GM19324 (cell line): ENCODE data around the gene PRKRIP1.
"Not testable (repeated sequence)": the region's sequence is repeated elsewhere in the genome, so short reads cannot be mapped to it uniquely, and the experiment has no call there.

ENCODE experiments used
- ATAC-seq: cut with Tn5 transposase; IDR thresholded peaks from one replicate; pipeline ENCODE4 v1.9.1; 2021; ENCODE audit warnings: mild to moderate bottlenecking, moderate library complexity; ENCODE audit not compliant: unreplicated experiment, low FRiP score

PRKRIP1 gene

DNA sequence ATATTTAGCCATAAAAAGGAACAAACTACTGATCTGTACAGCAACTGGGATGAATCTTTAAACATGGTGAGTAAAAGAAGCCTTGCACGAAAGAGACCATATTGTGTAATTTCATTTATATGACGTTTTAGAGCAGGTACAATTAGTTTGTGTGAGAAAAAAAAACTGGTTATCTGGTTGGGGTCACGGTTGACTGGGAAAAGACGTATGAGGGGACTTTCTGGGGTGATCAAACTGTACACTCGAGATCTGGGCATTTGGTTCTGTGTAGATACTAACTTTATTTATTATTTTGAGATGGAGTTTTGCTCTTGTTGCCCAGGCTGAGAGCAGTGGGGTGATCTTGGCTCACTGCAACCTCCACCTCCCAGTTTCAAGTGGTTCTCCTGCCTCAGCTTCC lies 4.2 kb downstream of the PRKRIP1 start:
- ATAC-seq, result no peak

GRCh38 chr7:102403563-102403962 lies 7.4 kb downstream of the PRKRIP1 start:
- no peak for ATAC-seq

DNA sequence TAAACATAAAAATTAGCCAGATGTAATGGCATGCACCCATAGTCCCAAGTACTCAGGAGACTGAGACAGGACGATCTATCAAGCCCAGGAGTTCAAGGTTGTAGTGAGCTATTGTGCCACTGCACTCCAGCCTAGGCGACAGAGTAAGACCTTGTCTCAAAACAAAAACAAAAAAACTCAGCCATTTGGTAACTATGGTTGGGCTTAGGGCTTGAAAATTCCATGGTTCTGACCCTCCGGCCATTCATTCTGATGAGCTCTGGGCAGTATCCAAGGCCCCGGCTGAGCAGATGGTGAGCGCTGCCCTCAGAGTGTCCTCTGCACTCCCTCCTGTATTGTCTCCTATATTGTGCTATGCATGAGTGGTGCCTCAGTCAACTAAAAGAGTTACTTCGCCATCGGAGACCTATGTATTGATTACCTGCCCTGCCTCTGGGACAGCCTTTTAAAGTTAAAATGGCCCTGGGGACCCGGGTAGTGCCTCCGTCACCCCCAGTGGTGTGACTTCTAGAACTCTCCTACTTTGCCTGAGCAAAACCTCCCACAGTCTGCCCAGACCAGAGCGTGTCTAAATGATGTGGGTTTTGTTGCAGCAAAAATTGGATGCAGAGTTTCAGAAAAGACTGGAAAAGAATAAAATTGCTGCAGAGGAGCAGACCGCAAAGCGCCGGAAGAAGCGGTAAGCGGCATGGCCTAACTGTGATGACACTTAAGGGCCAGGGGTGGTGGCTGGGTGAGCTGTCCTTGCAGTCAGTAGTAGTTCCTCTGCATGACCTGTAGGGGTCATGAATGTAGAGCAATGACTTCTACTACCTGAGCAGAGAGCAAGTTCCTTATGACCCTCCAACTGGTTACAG lies 8.1 kb downstream of the PRKRIP1 start:
- ATAC-seq, result peak; percentile 58

DNA sequence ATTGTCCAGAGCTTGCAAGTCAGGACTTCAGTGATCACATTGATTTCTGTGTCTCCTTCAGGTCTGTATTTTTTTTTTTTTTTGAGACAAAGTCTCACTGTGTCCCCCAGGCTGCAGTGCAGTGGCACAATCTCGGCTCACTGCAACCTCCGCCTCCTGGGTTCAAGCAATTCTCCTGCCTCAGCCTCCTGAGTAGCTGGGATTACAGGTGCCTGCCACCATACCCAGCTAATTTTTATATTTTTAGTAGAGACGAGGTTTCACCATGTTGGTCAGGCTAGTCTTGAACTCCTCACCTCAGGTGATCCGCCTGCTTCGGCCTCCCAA lies 8.7 kb downstream of the PRKRIP1 start:
- ATAC-seq, result not testable (repeated sequence)

DNA sequence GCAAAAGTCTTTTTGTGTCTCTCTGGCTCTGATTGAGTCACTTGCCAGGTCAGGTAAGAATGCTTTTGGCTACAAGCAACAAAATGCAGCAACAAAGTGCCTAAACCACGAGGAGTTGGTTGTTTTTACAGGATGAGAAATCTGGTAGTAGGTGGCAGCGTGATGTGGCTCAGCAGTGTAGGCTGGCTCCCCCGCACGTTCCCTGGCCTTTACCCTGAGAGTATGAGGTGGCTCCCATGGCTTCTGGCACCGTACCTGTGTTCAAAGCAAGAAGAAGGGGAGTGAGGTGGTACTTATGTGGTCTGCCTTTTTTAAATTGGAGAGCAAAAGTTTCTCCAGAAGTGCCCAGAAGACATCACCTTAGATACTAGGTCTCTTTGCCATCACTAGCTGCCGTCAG lies 11.7 kb downstream of the PRKRIP1 start:
- ATAC-seq, result no peak

DNA sequence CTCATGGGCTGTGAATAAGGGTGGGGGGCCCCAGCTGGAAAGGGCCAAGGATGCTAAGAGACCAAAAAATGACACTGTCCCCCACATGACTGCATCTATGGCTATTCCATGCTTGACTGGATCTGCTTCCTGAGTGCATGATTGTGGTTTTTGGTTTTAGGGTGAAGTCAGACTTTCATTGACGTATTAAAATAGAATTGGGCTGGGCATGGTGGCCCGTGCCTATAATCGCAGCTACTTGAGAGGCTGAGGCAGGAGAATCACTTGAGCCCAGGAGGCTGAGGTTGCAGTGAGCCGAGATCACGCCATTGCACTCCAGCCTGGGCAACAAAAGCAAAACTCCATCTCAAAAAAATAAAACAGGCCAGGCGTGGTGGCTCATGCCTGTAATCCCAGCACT lies 12.4 kb downstream of the PRKRIP1 start:
- ATAC-seq, result not testable (repeated sequence)

GRCh38 chr7:102409340-102409739 lies 13.2 kb downstream of the PRKRIP1 start:
- ATAC-seq, result no peak

- ATAC-seq, result no peak
Measured at GRCh38 chr7:102410123-102410522, 14.0 kb downstream of the PRKRIP1 start.

GRCh38 chr7:102410918-102411317 lies 14.8 kb downstream of the PRKRIP1 start:
- no peak for ATAC-seq

GRCh38 chr7:102412548-102412947 lies 16.4 kb downstream of the PRKRIP1 start:
- no peak for ATAC-seq

DNA sequence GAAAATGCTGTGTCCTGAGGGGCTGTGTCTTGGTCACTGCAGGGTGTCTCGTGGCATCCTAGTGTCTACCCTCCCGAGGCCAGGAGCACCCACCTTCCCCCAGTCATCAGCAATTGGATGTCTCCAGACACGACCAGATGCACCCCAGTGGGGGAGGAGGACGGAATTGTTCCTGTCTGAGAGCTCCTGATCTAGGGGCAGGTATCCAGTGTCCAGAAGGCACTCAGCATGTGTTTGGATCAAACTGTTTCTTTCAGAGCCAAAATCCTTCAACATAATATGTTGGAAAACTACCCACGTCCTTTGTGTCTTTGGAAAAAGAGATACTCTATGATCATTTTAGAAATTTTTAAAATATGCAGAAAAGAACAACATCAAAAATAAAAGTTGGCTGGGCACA lies 16.9 kb downstream of the PRKRIP1 start:
- ATAC-seq, result no peak

DNA sequence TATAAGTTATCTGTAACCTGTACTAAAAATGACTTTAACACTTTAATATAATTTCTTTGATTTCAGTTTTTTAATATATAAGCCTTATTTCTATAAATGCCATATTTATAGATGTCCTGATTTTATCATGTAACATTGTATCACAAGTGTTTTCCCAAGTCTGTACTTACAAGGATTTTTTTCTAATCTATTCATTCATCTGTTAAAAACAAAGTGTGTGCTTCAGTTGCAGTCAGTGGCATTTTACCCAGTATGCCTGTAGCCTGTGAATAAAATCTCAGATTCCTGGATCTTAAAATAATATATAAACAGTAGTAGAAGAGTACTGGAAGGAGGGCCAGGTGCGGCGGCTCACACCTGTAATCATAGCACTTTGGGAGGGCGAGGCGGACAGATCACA lies 17.4 kb downstream of the PRKRIP1 start:
- no peak for ATAC-seq

DNA sequence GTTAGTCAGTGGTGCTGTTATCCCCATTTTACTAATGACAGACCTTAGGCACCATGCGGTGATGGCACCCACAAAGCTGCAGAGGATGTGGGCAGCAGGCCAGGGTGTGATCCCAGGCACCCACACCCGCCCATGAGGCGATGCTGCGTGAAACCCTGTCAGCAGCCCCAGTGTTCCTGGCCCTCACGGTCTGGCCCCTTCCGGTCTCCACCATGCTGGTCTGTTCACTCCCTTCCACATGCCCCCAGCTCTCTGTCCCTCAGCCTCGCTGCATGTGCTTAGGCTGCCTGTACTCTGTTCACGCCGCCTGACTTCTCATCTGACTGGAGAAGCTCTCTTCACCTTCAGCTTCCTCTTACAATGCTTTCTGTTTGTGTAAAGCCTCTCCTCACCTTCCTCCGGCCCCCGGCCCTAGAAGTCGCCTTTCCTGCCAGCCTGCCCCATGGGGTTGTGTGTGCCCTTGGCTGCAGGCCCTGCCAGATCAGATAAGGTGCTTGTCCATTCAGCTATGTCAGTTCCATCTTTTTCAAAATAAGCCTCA lies 19.6 kb downstream of the PRKRIP1 start:
- ATAC-seq, result peak; percentile 46

- ATAC-seq, result no peak
Measured at GRCh38 chr7:102416406-102416805, 20.2 kb downstream of the PRKRIP1 start.

GRCh38 chr7:102417105-102417504 lies 20.9 kb downstream of the PRKRIP1 start:
- no peak for ATAC-seq

- ATAC-seq, result no peak
Measured at GRCh38 chr7:102418592-102418991, 22.4 kb downstream of the PRKRIP1 start.

DNA sequence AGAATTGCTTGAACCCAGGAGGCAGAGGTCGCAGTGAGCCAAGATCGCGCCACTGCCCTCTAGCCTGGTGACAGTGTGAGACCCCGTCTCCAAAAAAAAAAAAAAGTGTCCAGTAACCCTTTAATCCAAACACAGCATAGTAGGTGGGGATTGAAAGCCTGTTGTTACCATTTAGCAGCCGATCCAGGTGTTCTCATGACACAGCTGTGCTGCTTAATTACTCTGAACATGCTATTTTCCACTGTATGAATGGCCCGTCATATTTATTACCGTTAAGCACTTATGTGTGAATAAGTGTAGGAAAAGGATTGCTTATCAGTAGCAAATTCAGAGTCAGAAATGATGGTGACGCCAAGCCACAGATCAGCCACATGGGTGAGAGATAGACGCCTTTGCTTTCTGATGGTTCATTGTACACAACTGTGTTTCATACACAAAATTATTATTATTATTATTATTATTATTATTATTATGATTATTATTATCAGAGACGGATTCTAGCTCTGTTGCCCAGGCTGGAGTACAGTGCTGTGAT lies 25.6 kb downstream of the PRKRIP1 start:
- no peak for ATAC-seq

DNA sequence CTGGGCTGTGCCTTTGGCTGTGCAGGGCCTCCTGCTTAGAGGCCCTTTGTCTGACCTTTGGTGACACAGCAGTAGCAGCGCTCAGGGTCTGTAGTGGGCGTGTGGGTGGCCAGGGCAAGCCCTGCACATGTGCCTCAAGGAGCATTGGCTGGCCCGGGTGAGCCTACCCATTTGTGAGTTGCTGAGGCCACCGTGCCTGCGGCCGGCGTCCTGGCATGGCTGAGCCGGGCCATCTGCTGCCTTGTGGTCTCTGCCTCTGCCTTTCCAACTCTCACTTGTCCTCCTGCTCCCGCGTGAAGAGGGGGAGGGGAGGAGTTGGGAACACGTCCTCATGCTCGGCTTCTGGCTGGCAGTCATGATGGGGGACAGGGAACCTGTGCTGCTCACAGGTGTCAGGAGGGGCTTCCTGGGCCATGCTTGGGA lies 28.0 kb downstream of the PRKRIP1 start:
- ATAC-seq, result no peak

GRCh38 chr7:102424787-102425218 lies 28.6 kb downstream of the PRKRIP1 start:
- ATAC-seq, result peak; percentile 29

DNA sequence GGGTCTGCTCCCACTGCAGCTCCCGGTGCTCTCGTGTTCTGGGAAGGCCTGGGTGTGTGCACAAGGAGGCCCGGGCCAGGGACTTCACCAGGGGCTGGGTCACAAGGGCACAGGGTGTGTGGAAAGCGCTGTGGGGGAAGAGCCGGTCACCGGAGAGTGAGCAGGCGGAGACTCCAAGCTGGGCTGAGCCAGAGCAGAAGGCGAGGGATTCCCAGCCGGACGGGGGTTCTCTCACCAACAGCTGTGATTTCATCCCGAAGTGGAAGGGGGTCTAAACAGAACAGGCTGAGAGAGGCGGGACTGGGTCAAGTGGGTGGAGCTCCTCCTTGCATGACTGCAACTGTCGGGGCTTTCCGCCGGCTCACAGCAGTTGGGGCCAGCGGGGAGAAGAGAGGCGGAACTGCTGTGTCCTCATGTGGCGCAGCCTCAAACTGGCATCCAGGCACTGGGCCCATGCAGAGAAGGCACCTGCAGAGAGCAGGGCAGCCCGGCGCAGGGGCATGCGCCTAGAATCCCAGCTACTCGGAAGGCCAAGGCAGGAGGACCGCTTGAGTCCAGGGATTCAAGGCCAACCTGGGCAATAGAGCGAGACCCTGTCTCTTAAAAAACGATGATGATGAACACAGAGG lies 29.6 kb downstream of the PRKRIP1 start:
- peak; percentile 44 for ATAC-seq

DNA sequence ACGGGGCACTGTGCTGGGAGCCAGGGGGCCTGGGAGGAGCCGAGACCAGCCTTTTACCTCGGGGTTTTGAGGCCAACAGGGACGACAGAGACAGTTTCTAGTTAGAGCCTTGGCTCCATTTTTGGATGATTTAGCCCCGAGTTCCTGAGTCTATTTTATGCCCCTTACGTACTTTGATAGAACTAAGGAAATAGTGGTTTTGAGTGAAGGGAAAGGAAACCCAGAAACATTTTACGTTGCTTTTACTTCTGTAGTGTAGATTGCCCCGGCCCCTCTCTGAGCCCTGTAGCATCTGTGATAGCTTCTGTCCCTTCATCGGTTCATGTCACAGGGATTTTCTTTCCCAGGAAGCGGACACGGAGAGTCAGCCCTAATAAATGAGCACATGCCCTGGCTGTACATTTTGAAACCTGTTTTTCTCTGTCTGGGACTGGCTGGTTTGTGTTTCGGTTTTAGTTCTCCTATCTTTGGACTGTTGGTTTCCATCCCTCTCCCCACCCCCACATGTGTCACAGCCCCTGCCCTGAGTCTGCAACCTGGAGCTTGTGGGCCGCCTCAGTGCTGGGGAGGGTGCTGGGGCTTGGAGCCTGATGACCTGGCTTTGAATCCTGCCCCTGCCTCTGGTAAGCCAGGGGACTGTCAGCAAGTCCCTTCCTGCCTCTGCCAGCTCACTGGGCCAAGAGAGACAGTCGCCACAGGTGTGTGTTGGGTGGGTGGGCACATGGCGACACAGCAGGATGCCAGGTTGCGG lies 30.3 kb downstream of the PRKRIP1 start:
- ATAC-seq, result peak; percentile 51
